Hepatocyte (in vitro differentiated cells): ENCODE data around the gene LONP2.

Source experiments
- CTCF ChIP-seq: fragments of 200-600 bp; sonication (generic); IDR thresholded peaks from 2 replicates; pipeline ENCODE4 v1.5.1; 2016; ENCODE audit warnings: antibody characterized with exemption, mild to moderate bottlenecking; ENCODE audit not compliant: poor library complexity
- EZH2 ChIP-seq: fragments of 200-600 bp; sonication (generic); IDR thresholded peaks from 2 replicates; pipeline ENCODE4 v1.6.1; 2016; ENCODE audit warnings: antibody characterized with exemption, mild to moderate bottlenecking, borderline replicate concordance
- EZH2phosphoT487 ChIP-seq: fragments of 200-600 bp; sonication (generic); IDR thresholded peaks from one replicate; pipeline ENCODE4 v1.6.1; 2018; ENCODE audit warnings: antibody characterized with exemption, mild to moderate bottlenecking, low read depth, moderate library complexity; ENCODE audit not compliant: unreplicated experiment, severe bottlenecking

GRCh38 chr16:48326915-48327314, 82.8 kb downstream of the LONP2 start:
- TF ChIP-seq CTCF = no peak
- TF ChIP-seq EZH2 = no peak
- no peak for TF ChIP-seq EZH2phosphoT487
